B cell (primary cell): ENCODE data around the gene PDE6B. TPM values are rescaled to one million over a fixed set of nuclear protein-coding genes. Genes with fewer than 3 reads are reported as not detected.
"Not testable (repeated sequence)": the region's sequence is repeated elsewhere in the genome, so short reads cannot be mapped to it uniquely, and the experiment has no call there.

Experiments used
- ATAC-seq: fragments of 200-7000 bp; cut with Tn5 transposase; one replicate; pipeline ENCODE4 v1.10.0; 2021; ENCODE audit warnings: low read depth, mild to moderate bottlenecking, moderate number of reproducible peaks, moderate library complexity
- CTCF ChIA-PET: fragments of 350-600 bp; sonication (Branson Sonifier 250); formaldehyde crosslinking; loops from one replicate; lab custom pipeline; 2021; ENCODE audit warnings: antibody characterized with exemption, inconsistent platforms; lab: Charles Lee
- POLR2A ChIA-PET: fragments of 350-600 bp; sonication (Branson Sonifier 250); formaldehyde crosslinking; loops from one replicate; lab custom pipeline; 2021; ENCODE audit warnings: antibody characterized with exemption; lab: Charles Lee
- DNase-seq: peaks from one replicate; pipeline ENCODE4 v3.0.0; 2013
- H2AFZ ChIP-seq: 2 replicates; pipeline ENCODE4 v1.6.1; 2012; ENCODE audit warnings: mild to moderate bottlenecking, low read depth, low read length; ENCODE audit not compliant: insufficient read depth, poor library complexity, severe bottlenecking
- H3K27ac ChIP-seq, 2 donors: 1 replicate in 1 of 2; 2 replicates in 1 of 2; pipeline ENCODE4 v1.5.1; 2012 to 2013; ENCODE audit warnings: low read length in 2 of 2, mild to moderate bottlenecking in 2 of 2, moderate library complexity in 1 of 2
- H3K27me3 ChIP-seq, 4 experiments: fragments of 200-600 bp in 1 of 4; sonication (generic) in 1 of 4; replicated peaks in 1 of 4; 1 replicate in 2 of 4; 2 replicates in 2 of 4; pipeline versions ENCODE4 v1.6.1 to v1.7.0; 2013 to 2016; ENCODE audit warnings: low read length in 3 of 4, mild to moderate bottlenecking in 2 of 4, mixed read lengths in 1 of 4, moderate library complexity in 1 of 4; ENCODE audit not compliant: insufficient read depth in 4 of 4, control insufficient read depth in 3 of 4; ENCODE audit errors: control extremely low read depth in 1 of 4
- H3K36me3 ChIP-seq, 2 experiments: replicated peaks in 1 of 2; 1 replicate in 1 of 2; 2 replicates in 1 of 2; pipeline versions ENCODE4 v1.6.1 to v1.7.1; 2013; ENCODE audit warnings: low read length in 1 of 2; ENCODE audit not compliant: insufficient read depth in 2 of 2, control insufficient read depth in 1 of 2; ENCODE audit errors: control extremely low read depth in 1 of 2, extremely low read depth in 1 of 2
- H3K4me1 ChIP-seq, 2 donors: fragments of 200-600 bp in 1 of 2; sonication (generic) in 1 of 2; 1 replicate in 1 of 2; 2 replicates in 1 of 2; pipeline versions ENCODE4 v1.5.1 to v1.6.1; 2013 to 2017; ENCODE audit warnings: low read length in 2 of 2; ENCODE audit not compliant: control insufficient read depth in 2 of 2, insufficient read depth in 2 of 2
- H3K4me2 ChIP-seq: replicated peaks from 2 replicates; pipeline ENCODE3; 2012; ENCODE audit warnings: mild to moderate bottlenecking, low read depth, low read length; ENCODE audit not compliant: poor library complexity, severe bottlenecking
- H3K4me3 ChIP-seq, 5 experiments: fragments of 200-600 bp in 1 of 5; sonication (generic) in 1 of 5; 1 replicate in 3 of 5; 2 replicates in 2 of 5; pipeline versions ENCODE4 v1.5.1 to v1.7.0; 2011 to 2016; ENCODE audit warnings: low read length in 4 of 5, mild to moderate bottlenecking in 4 of 5, low read depth in 2 of 5, control low read depth in 1 of 5, moderate library complexity in 1 of 5; ENCODE audit not compliant: insufficient read depth in 1 of 5; ENCODE audit errors: control extremely low read depth in 1 of 5, extremely low read depth in 1 of 5
- H3K79me2 ChIP-seq: fragments of 200-600 bp; sonication (generic); one replicate; pipeline ENCODE4 v1.6.0; 2016; ENCODE audit warnings: low read length; ENCODE audit not compliant: control insufficient read depth, insufficient read depth
- H3K9ac ChIP-seq: fragments of 200-600 bp; sonication (generic); 2 replicates; pipeline ENCODE4 v1.6.1; 2017; ENCODE audit warnings: mild to moderate bottlenecking, low read length, moderate library complexity
- H3K9me3 ChIP-seq, 3 donors: one replicate each; pipeline versions ENCODE4 v1.6.1 to v1.7.1; 2013; ENCODE audit warnings: low read length in 2 of 3; ENCODE audit not compliant: control insufficient read depth in 2 of 3, insufficient read depth in 1 of 3; ENCODE audit errors: control extremely low read depth in 1 of 3
- H4K20me1 ChIP-seq: 2 replicates; pipeline ENCODE4 v1.6.0; 2012; ENCODE audit warnings: mild to moderate bottlenecking, low read length; ENCODE audit not compliant: insufficient read depth, control insufficient read depth, poor library complexity, severe bottlenecking
- H3K27ac Mint-ChIP-seq: one replicate; pipeline ENCODE4 v1.8.0; 2021; ENCODE audit warnings: mixed read lengths
- H3K27me3 Mint-ChIP-seq: one replicate; pipeline ENCODE4 v1.8.0; 2021; ENCODE audit warnings: mixed read lengths
- H3K4me1 Mint-ChIP-seq: one replicate; pipeline ENCODE4 v1.8.0; 2021; ENCODE audit warnings: mixed read lengths
- H3K4me3 Mint-ChIP-seq: one replicate; pipeline ENCODE4 v1.8.0; 2021; ENCODE audit warnings: mixed read lengths
- H3K9me3 Mint-ChIP-seq: one replicate; pipeline ENCODE4 v1.8.0; 2022; ENCODE audit warnings: mixed read lengths; ENCODE audit not compliant: insufficient read depth
- CTCF ChIP-seq: fragments of 200-600 bp; IDR thresholded peaks from one replicate; pipeline ENCODE4 v1.8.0; 2022; ENCODE audit warnings: antibody characterized with exemption, mild to moderate bottlenecking
- EZH2 ChIP-seq: IDR thresholded peaks from 2 replicates; pipeline ENCODE4 v1.6.1; 2012; ENCODE audit warnings: borderline replicate concordance, low read depth, mild to moderate bottlenecking, moderate library complexity, low read length; ENCODE audit not compliant: insufficient read depth, poor library complexity, severe bottlenecking
- WGBS: methylation state at CpG from one replicate; pipeline ENCODE4 v1.1.5; 2013; ENCODE audit warnings: missing lambda C conversion rate; ENCODE audit not compliant: insufficient coverage; 5-methylcytosine and 5-hydroxymethylcytosine counted together
- intact Hi-C: fragments of 100-400 bp; cut with micrococcal nuclease; formaldehyde crosslinking; loops from one replicate; pipeline ENCODE4 v1.10.0; 2022
- polyA plus RNA-seq: library from polyadenylated mRNA; depleted of rRNA; stranded (reverse); fragments of >200 nt; gene quantifications from 2 replicates; pipeline ENCODE4 v1.2.3, GENCODE V29; 2012
- total RNA-seq, 2 donors: library from RNA; stranded (reverse); fragments of 120-200 nt in 1 of 2; gene quantifications; 1 replicate in 1 of 2; 2 replicates in 1 of 2; pipeline versions ENCODE4 v1.2.3 to v1.2.4, GENCODE V29; 2013 to 2022

PDE6B gene
- total and polyA plus RNA-seq, 2 donors (not counting 1 experiment from before 2014, with no cell fraction given) = 20.0 to 25.2 TPM

GRCh38 chr4:692771-693554 lies 67.6 kb downstream of the PDE6B start:
- Mint-ChIP-seq H3K4me3 (no peak overlapping the region), H3K9me3 (no peaks in the 10 kb centered on the region), H3K27me3 (peaks cover 3% of the 10 kb centered on the region), H3K4me1 (peaks cover under 1% of the 10 kb centered on the region), H3K27ac (no peak overlapping the region)
- Histone ChIP-seq H3K36me3 (no peaks in the 10 kb centered on the region), H2AFZ (no peak overlapping the region), H3K9ac (no peak overlapping the region), H3K4me3 (no peak overlapping the region), H3K27me3 (peaks cover 0 to 14% (median under 1%) of the 10 kb centered on the region in 4 experiments), H3K4me1 (peaks cover 12 to 14% of the 10 kb centered on the region in 2 donors), H3K4me2 (no peak overlapping the region), H3K9me3 (peaks cover 0 to 3% (median 0%) of the 10 kb centered on the region in 3 donors), H3K79me2 (no peaks in the 10 kb centered on the region), H4K20me1 (no peaks in the 10 kb centered on the region), H3K27ac (no peak overlapping the region)
- ATAC-seq (no peak), DNase-seq (no peak)
- intact Hi-C loops = no loop called here
- CTCF ChIA-PET = no interaction called here
- TF ChIP-seq EZH2 (no peak), CTCF (no peak)
- 87% methylated on average over 28 of the region's 32 CpGs for WGBS
- POLR2A ChIA-PET = no interaction called here

DNA sequence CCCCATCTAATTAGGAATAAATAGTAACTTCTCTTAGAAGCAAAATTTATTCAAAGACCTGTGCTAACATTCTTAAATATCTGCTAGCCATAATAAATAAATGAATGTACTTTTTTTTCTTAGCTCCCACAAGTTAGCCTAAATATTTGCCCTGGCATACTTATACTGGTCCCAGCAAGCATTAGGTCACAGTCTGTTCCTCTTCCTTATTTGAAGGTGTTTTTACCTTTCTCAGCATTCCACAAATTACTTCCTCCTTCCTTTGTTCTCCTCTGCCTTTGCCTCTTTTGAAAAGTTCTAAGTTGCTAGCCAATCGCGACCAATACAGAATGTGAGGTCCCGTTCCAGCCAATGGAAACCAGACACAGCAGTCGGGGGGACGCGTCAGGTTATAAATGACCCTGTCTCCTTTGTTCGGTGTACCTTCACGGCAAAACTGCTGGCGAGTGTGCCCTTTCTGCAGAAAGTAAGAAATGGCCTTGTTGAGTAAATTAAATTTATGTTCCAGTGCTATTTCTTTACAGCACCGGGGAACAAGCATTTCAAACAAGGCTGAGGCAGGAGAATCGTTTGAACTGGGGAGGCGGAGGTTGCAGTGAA lies 69.1 kb downstream of the PDE6B start:
- WGBS = 93% methylated on average over 12 of the region's 12 CpGs
- POLR2A ChIA-PET = not testable (repeated sequence)

More for the DNA sequence above, 69.1 kb downstream of the PDE6B start:
- H3K79me2 ChIP-seq, CTCF ChIA-PET, H3K9me3 Mint-ChIP-seq, DNase-seq, H3K27ac Mint-ChIP-seq, H3K27me3 Mint-ChIP-seq, intact Hi-C loops, H3K4me3 ChIP-seq, H3K36me3 ChIP-seq, H3K4me3 Mint-ChIP-seq, H3K4me2 ChIP-seq, H3K27me3 ChIP-seq, H4K20me1 ChIP-seq, ATAC-seq, H2AFZ ChIP-seq, H3K9me3 ChIP-seq, H3K4me1 Mint-ChIP-seq, H3K27ac ChIP-seq, H3K9ac ChIP-seq: not testable (repeated sequence)
- peaks cover 10 to 14% of the 10 kb centered on the region in 2 donors for H3K4me1 ChIP-seq
